OCI-LY1 (cell line): ENCODE results near the gene LATS2.
"Not testable (repeated sequence)": the region's sequence is repeated elsewhere in the genome, so short reads cannot be mapped to it uniquely, and the experiment has no call there.

Experiments
- H2AFZ ChIP-seq: fragments of 200-600 bp; sonication (generic), shearing (Covaris generic); 2 replicates; pipeline ENCODE4 v1.6.0; 2014; ENCODE audit warnings: antibody characterized with exemption, mild to moderate bottlenecking, low read length
- H3F3A ChIP-seq: fragments of 200-600 bp; sonication (generic), shearing (Covaris generic); 2 replicates; pipeline ENCODE4 v1.6.0; 2014; ENCODE audit warnings: mild to moderate bottlenecking, antibody characterized with exemption, low read length, moderate library complexity; ENCODE audit not compliant: insufficient read depth
- H3K27ac ChIP-seq: fragments of 200-600 bp; sonication (generic); 2 replicates; pipeline ENCODE4 v1.5.1; 2014; ENCODE audit warnings: low read length, mixed run types, mild to moderate bottlenecking, low read depth; ENCODE audit not compliant: poor library complexity, severe bottlenecking
- H3K27me3 ChIP-seq: fragments of 200-600 bp; sonication (generic); 2 replicates; pipeline ENCODE4 v1.6.0; 2014; ENCODE audit warnings: antibody characterized with exemption, mild to moderate bottlenecking, low read length, moderate library complexity; ENCODE audit not compliant: insufficient read depth
- H3K36me3 ChIP-seq: fragments of 200-600 bp; sonication (generic); 2 replicates; pipeline ENCODE4 v1.6.1; 2014; ENCODE audit warnings: mild to moderate bottlenecking, antibody characterized with exemption, low read length, moderate library complexity, mixed read lengths; ENCODE audit not compliant: insufficient read depth
- H3K4me1 ChIP-seq: fragments of 200-600 bp; sonication (generic); 2 replicates; pipeline ENCODE4 v1.5.1; 2014; ENCODE audit warnings: mild to moderate bottlenecking, low read length, moderate library complexity; ENCODE audit not compliant: insufficient read depth, severe bottlenecking
- H3K4me2 ChIP-seq: fragments of 200-600 bp; sonication (generic), shearing (Covaris generic); 2 replicates; pipeline ENCODE4 v1.6.1; 2014; ENCODE audit warnings: low read length
- H3K4me3 ChIP-seq: fragments of 200-600 bp; sonication (generic); 2 replicates; pipeline ENCODE4 v1.5.1; 2014; ENCODE audit warnings: low read length, low read depth, mild to moderate bottlenecking, mixed read lengths; ENCODE audit not compliant: poor library complexity, severe bottlenecking
- H3K79me2 ChIP-seq: fragments of 200-600 bp; shearing (Covaris generic); 2 replicates; pipeline ENCODE4 v1.6.1; 2016; ENCODE audit warnings: mixed run types, low read length, mixed read lengths; ENCODE audit not compliant: insufficient read depth
- H3K9ac ChIP-seq: fragments of 200-600 bp; sonication (generic), shearing (Covaris generic); 2 replicates; pipeline ENCODE4 v1.6.1; 2014; ENCODE audit warnings: mild to moderate bottlenecking, low read length, mixed read lengths
- H3K9me2 ChIP-seq: fragments of 200-600 bp; sonication (generic), shearing (Covaris generic); 2 replicates; pipeline ENCODE4 v1.6.1; 2014; ENCODE audit warnings: low read depth, mild to moderate bottlenecking, low read length, mixed read lengths
- H3K9me3 ChIP-seq: fragments of 200-600 bp; shearing (Covaris generic); 2 replicates; pipeline ENCODE4 v1.6.1; 2014; ENCODE audit warnings: low read length, mixed read lengths
- H4K20me1 ChIP-seq: fragments of 200-600 bp; sonication (generic), shearing (Covaris generic); 2 replicates; pipeline ENCODE4 v1.6.0; 2016; ENCODE audit warnings: mild to moderate bottlenecking, low read length; ENCODE audit not compliant: insufficient read depth
- EZH2 ChIP-seq: fragments of 200-600 bp; sonication (generic), shearing (Covaris generic); IDR thresholded peaks from 2 replicates; pipeline ENCODE4 v1.8.0; 2017; ENCODE audit warnings: borderline replicate concordance, mixed run types, mild to moderate bottlenecking, antibody characterized with exemption, low read length, moderate library complexity, mixed read lengths
- TF ChIP-seq, protein P1 (sequence below): fragments of 200-600 bp; sonication (generic), shearing (Covaris generic); IDR thresholded peaks from 2 replicates; pipeline ENCODE4 v1.5.1; 2017; ENCODE audit warnings: mild to moderate bottlenecking, antibody characterized with exemption, low read length, moderate library complexity, mixed read lengths

Gene LATS2

DNA sequence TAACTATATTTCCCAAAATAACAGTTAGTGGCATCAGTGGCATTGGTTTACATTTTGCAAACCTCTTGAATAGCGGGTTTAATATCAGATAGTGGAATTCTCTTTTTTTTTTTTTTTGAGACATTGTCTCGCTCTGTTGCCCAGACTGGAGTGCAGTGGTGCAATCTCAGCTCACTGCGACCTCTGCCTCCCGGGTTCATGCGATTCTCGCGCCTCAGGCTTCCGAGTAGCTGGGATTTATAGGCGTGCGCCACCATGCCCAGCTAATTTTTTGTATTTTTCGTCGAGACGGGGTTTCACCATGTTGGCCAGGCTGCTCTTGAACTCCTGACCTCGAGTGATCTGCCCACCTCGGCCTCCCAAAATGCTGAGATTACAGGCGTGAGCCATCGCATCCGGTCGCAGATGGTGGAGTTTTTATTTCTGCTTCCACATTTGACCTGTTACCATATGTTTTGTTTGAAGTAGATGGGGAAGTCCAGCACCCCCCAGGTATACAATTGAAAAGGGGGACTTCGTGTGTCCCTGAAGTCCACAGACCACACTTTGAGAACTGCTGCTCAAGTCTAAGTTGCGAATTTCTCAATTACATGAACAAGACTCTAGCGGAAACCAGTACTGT is 118.3 kb downstream of the LATS2 start:
- Histone ChIP-seq H3K36me3 (no peaks in the 10 kb centered on the region), H3K27ac (no peak overlapping the region), H2AFZ (no peak overlapping the region), H3K9ac (no peak overlapping the region), H3K4me1 (no peaks in the 10 kb centered on the region), H3K27me3 (no peaks in the 10 kb centered on the region), H3K4me3 (no peak overlapping the region), H3K9me2 (no peaks in the 10 kb centered on the region), H3F3A (no peaks in the 10 kb centered on the region), H3K9me3 (no peaks in the 10 kb centered on the region), H3K4me2 (no peak overlapping the region), H4K20me1 (no peaks in the 10 kb centered on the region), H3K79me2 (no peaks in the 10 kb centered on the region)
- no peak for TF ChIP-seq EZH2
- TF ChIP-seq, protein P1, sequence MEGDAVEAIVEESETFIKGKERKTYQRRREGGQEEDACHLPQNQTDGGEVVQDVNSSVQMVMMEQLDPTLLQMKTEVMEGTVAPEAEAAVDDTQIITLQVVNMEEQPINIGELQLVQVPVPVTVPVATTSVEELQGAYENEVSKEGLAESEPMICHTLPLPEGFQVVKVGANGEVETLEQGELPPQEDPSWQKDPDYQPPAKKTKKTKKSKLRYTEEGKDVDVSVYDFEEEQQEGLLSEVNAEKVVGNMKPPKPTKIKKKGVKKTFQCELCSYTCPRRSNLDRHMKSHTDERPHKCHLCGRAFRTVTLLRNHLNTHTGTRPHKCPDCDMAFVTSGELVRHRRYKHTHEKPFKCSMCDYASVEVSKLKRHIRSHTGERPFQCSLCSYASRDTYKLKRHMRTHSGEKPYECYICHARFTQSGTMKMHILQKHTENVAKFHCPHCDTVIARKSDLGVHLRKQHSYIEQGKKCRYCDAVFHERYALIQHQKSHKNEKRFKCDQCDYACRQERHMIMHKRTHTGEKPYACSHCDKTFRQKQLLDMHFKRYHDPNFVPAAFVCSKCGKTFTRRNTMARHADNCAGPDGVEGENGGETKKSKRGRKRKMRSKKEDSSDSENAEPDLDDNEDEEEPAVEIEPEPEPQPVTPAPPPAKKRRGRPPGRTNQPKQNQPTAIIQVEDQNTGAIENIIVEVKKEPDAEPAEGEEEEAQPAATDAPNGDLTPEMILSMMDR = no peak

DNA sequence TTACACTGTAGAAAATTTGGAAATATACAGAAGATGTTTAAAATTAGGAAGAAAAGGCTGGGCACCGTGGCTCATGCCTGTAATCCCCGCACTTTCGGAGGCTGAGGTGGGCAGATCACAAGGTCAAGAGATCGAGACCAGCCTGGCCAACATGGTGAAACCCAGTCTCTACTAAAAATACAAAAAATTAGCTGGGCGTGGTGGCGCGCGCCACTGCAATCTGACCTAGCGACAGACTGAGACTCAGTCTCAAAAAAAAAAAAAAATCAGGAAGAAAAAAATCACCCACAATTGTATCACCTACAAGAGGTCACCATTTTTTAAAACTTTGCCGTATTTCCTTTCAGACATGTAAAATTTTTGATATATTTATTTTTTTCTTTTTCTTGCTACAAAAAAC is 120.9 kb downstream of the LATS2 start:
- not testable (repeated sequence) for H3K4me2 ChIP-seq, H3K9me3 ChIP-seq, H4K20me1 ChIP-seq, H3K4me3 ChIP-seq, H3K9me2 ChIP-seq, H3K27me3 ChIP-seq, H2AFZ ChIP-seq, H3K27ac ChIP-seq, H3F3A ChIP-seq, H3K79me2 ChIP-seq, H3K9ac ChIP-seq, H3K36me3 ChIP-seq, H3K4me1 ChIP-seq

DNA sequence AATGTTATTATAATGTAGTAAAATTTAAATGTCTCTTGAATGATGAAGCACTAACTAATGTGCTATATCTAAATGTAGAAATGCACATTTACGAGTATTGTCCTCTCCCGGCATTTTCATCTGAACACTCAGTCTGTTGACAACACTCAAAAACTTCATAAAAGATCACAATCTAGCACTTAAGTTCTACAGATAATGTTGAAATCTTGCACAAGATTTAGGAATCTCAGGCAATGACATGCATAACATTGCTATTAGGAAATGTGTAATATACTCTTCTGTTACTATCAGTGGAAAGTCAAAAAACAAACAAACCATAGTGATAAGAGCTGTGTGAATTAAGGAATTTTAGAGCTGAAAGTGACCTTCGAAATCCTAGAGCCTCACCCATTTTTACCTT is 121.3 kb downstream of the LATS2 start:
- no peak overlapping the region for H3K9ac ChIP-seq
- no peaks in the 10 kb centered on the region for H3F3A ChIP-seq
- no peak for TF ChIP-seq EZH2
- no peak overlapping the region for H3K4me3 ChIP-seq
- no peak overlapping the region for H2AFZ ChIP-seq
- 0 out of 2 replicates have a peak, but pooled peaks cover 3% of the 10 kb centered on the region for H3K27me3 ChIP-seq
- H3K27ac ChIP-seq = no peak overlapping the region
- no peaks in the 10 kb centered on the region for H3K9me2 ChIP-seq
- H3K36me3 ChIP-seq = no peaks in the 10 kb centered on the region
- no peaks in the 10 kb centered on the region for H3K4me1 ChIP-seq
- no peaks in the 10 kb centered on the region for H4K20me1 ChIP-seq
- H3K4me2 ChIP-seq = no peak overlapping the region
- H3K9me3 ChIP-seq = no peaks in the 10 kb centered on the region
- no peaks in the 10 kb centered on the region for H3K79me2 ChIP-seq

DNA sequence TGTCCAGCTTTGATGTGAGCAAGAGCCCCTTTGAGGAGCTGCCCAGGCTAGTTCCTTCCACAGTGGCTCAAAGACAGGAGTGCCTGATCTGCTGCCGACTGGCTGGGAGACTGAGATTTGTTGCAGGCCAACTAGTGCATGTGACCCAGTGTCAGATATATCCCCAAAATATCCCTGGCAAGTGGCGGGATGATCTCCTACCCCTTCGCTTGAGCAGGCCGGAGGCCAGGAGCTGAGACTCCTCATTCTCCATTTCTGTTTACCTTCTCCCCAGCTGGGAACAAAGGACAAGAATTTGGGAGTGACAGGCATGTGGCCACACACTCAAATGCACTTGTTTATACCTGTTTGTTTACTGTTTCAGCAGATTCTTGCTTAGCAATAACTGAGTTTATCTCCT is 121.7 kb downstream of the LATS2 start:
- no peaks in the 10 kb centered on the region for H4K20me1 ChIP-seq
- H3K4me2 ChIP-seq = no peak overlapping the region
- H3K27me3 ChIP-seq = 0 out of 2 replicates have a peak, but pooled peaks cover 3% of the 10 kb centered on the region
- TF ChIP-seq, protein P1 = no peak
- no peak for TF ChIP-seq EZH2
- H3K27ac ChIP-seq = no peak overlapping the region
- no peak overlapping the region for H3K9ac ChIP-seq
- H3K9me3 ChIP-seq = no peaks in the 10 kb centered on the region
- H3K79me2 ChIP-seq = no peaks in the 10 kb centered on the region
- H2AFZ ChIP-seq = no peak overlapping the region
- no peaks in the 10 kb centered on the region for H3K9me2 ChIP-seq
- no peaks in the 10 kb centered on the region for H3F3A ChIP-seq
- no peaks in the 10 kb centered on the region for H3K4me1 ChIP-seq
- no peaks in the 10 kb centered on the region for H3K36me3 ChIP-seq
- H3K4me3 ChIP-seq = no peak overlapping the region
